ENCODE data around the gene TMEM132E.

The TMEM132E gene

GRCh38 chr17:34652021-34652555 lies 72.7 kb downstream of the TMEM132E start:
- Histone ChIP-seq H3K27me3 (ENCODE audit: control insufficient read depth in 5 of 5, insufficient read depth in 4 of 5, low read length in 5 of 5) (peaks cover 17 to 31% (median 26%) of the 10 kb centered on the region in 5 donors), H3K27ac (ENCODE audit: low read depth, low read length) (no peak overlapping the region), H3K9ac (ENCODE audit: low read length in 5 of 5) (no peak overlapping the region), H3K36me3 (ENCODE audit: control insufficient read depth in 5 of 5, insufficient read depth in 5 of 5, low read length in 5 of 5) (no peaks in the 10 kb centered on the region), H3K9me3 (ENCODE audit: control insufficient read depth in 5 of 5, low read length in 5 of 5) (no peaks in the 10 kb centered on the region), H3K4me3 (ENCODE audit: low read depth in 1 of 5, low read length in 5 of 5) (no peak overlapping the region), H3K4me1 (ENCODE audit: control insufficient read depth in 5 of 5, insufficient read depth in 5 of 5, low read length in 5 of 5) (peaks cover 0 to 15% (median 4%) of the 10 kb centered on the region in 5 donors)

GRCh38 chr17:34653511-34653910 lies 74.1 kb downstream of the TMEM132E start:
- Histone ChIP-seq H3K9me3 (ENCODE audit: control insufficient read depth in 5 of 5, low read length in 5 of 5) (no peaks in the 10 kb centered on the region), H3K27me3 (ENCODE audit: control insufficient read depth in 5 of 5, insufficient read depth in 4 of 5, low read length in 5 of 5) (peaks cover 14 to 28% (median 26%) of the 10 kb centered on the region in 5 donors), H3K9ac (ENCODE audit: low read length in 5 of 5) (no peak overlapping the region), H3K4me1 (ENCODE audit: control insufficient read depth in 5 of 5, insufficient read depth in 5 of 5, low read length in 5 of 5) (peaks cover 0 to 15% (median 4%) of the 10 kb centered on the region in 5 donors), H3K36me3 (ENCODE audit: control insufficient read depth in 5 of 5, insufficient read depth in 5 of 5, low read length in 5 of 5) (no peaks in the 10 kb centered on the region), H3K4me3 (ENCODE audit: low read depth in 1 of 5, low read length in 5 of 5) (no peak overlapping the region), H3K27ac (ENCODE audit: low read depth, low read length) (no peak overlapping the region)

DNA sequence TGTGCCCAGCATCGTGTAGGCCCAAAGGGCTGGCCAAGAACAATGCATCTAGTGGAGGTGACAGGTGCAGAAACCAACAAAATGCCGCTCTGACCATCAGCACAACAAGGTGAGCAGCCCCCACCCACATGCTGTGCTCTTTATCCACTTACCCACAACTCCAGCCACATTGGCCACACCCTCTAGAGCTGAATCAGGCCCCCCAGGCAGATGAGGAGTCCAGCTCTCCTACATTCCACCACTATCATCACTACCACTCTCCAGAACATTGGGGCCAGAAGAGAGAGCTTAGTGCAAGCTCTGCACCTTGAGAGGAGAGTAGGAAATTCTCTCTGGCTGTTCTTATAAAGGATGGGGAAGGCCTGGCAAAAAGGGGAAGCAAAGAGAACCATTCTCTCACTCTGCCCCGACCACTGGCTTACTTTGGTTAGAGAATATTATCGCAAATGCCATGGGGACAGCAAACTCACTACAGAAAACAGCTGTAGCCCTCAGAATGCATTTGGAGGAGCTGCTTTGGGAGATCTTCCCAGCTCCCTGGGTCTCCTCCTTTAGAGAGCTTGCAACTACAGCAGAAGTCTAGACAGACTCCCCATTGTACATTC lies 75.0 kb downstream of the TMEM132E start:
- no peaks in the 10 kb centered on the region for H3K36me3 ChIP-seq (ENCODE audit: control insufficient read depth in 5 of 5, insufficient read depth in 5 of 5, low read length in 5 of 5)
- peaks cover 0 to 15% (median 4%) of the 10 kb centered on the region in 5 donors for H3K4me1 ChIP-seq (ENCODE audit: control insufficient read depth in 5 of 5, insufficient read depth in 5 of 5, low read length in 5 of 5)
- H3K9me3 ChIP-seq (ENCODE audit: control insufficient read depth in 5 of 5, low read length in 5 of 5), result no peaks in the 10 kb centered on the region
- H3K27me3 ChIP-seq (ENCODE audit: control insufficient read depth in 5 of 5, insufficient read depth in 4 of 5, low read length in 5 of 5), result peaks cover 10 to 28% (median 21%) of the 10 kb centered on the region in 5 donors
- no peak overlapping the region for H3K4me3 ChIP-seq (ENCODE audit: low read depth in 1 of 5, low read length in 5 of 5)
- no peak overlapping the region for H3K9ac ChIP-seq (ENCODE audit: low read length in 5 of 5)
- no peak overlapping the region for H3K27ac ChIP-seq (ENCODE audit: low read depth, low read length)

GRCh38 chr17:34654881-34655276 lies 75.5 kb downstream of the TMEM132E start:
- peaks cover 8 to 25% (median 20%) of the 10 kb centered on the region in 5 donors for H3K27me3 ChIP-seq (ENCODE audit: control insufficient read depth in 5 of 5, insufficient read depth in 4 of 5, low read length in 5 of 5)
- H3K4me3 ChIP-seq (ENCODE audit: low read depth in 1 of 5, low read length in 5 of 5), result no peak overlapping the region

GRCh38 chr17:34656801-34657200 lies 77.4 kb downstream of the TMEM132E start:
- H3K4me1 ChIP-seq (ENCODE audit: control insufficient read depth in 5 of 5, insufficient read depth in 5 of 5, low read length in 5 of 5), result peaks cover 0 to 15% (median 4%) of the 10 kb centered on the region in 5 donors
- H3K9me3 ChIP-seq (ENCODE audit: control insufficient read depth in 5 of 5, low read length in 5 of 5), result no peaks in the 10 kb centered on the region
- H3K36me3 ChIP-seq (ENCODE audit: control insufficient read depth in 5 of 5, insufficient read depth in 5 of 5, low read length in 5 of 5), result no peaks in the 10 kb centered on the region
- H3K4me3 ChIP-seq (ENCODE audit: low read depth in 1 of 5, low read length in 5 of 5), result no peak overlapping the region
- H3K27ac ChIP-seq (ENCODE audit: low read depth, low read length), result no peak overlapping the region
- no peak overlapping the region for H3K9ac ChIP-seq (ENCODE audit: low read length in 5 of 5)
- peaks cover 0 to 20% (median 9%) of the 10 kb centered on the region in 5 donors for H3K27me3 ChIP-seq (ENCODE audit: control insufficient read depth in 5 of 5, insufficient read depth in 4 of 5, low read length in 5 of 5)

More at GRCh38 chr17:34654881-34655276, 75.5 kb downstream of the TMEM132E start:
- Histone ChIP-seq H3K4me1 (ENCODE audit: control insufficient read depth in 5 of 5, insufficient read depth in 5 of 5, low read length in 5 of 5) (peaks cover 0 to 15% (median 4%) of the 10 kb centered on the region in 5 donors), H3K36me3 (ENCODE audit: control insufficient read depth in 5 of 5, insufficient read depth in 5 of 5, low read length in 5 of 5) (no peaks in the 10 kb centered on the region), H3K27ac (ENCODE audit: low read depth, low read length) (no peak overlapping the region), H3K9ac (ENCODE audit: low read length in 5 of 5) (no peak overlapping the region), H3K9me3 (ENCODE audit: control insufficient read depth in 5 of 5, low read length in 5 of 5) (no peaks in the 10 kb centered on the region)

- no peak overlapping the region for H3K27ac ChIP-seq (ENCODE audit: low read depth, low read length)
- no peak overlapping the region for H3K4me3 ChIP-seq (ENCODE audit: low read depth in 1 of 5, low read length in 5 of 5)
Observed at GRCh38 chr17:34658811-34659560, 79.6 kb downstream of the TMEM132E start.

DNA sequence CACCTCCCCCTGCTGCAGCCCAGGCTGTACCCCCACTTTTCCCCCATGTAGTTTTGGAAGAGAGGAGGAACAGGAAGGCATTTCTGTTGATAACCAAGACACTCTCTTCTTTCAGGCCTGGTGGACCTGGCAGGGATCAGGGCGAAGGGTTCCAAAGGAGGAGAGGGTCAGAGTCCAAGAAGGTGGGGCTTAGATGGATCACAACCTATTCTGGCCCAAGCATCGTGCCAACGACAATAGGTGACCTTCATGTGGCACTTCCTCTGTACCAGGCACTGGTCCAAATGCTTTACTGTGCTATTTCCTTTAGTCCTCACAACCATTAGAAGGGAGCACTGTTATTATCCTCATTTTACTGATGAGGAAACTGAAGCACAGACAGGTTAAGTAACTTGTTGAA lies 84.3 kb downstream of the TMEM132E start:
- Histone ChIP-seq H3K9me3 (ENCODE audit: control insufficient read depth in 5 of 5, low read length in 5 of 5) (peaks cover 0 to 4% (median 0%) of the 10 kb centered on the region in 5 donors), H3K4me3 (ENCODE audit: low read depth in 1 of 5, low read length in 5 of 5) (no peak overlapping the region), H3K9ac (ENCODE audit: low read length in 5 of 5) (no peak overlapping the region), H3K4me1 (ENCODE audit: control insufficient read depth in 5 of 5, insufficient read depth in 5 of 5, low read length in 5 of 5) (peaks cover 0 to 2% (median 0%) of the 10 kb centered on the region in 5 donors), H3K36me3 (ENCODE audit: control insufficient read depth in 5 of 5, insufficient read depth in 5 of 5, low read length in 5 of 5) (no peaks in the 10 kb centered on the region), H3K27me3 (ENCODE audit: control insufficient read depth in 5 of 5, insufficient read depth in 4 of 5, low read length in 5 of 5) (peaks cover 4 to 36% (median 23%) of the 10 kb centered on the region in 5 donors), H3K27ac (ENCODE audit: low read depth, low read length) (no peak overlapping the region)

More at GRCh38 chr17:34658811-34659560, 79.6 kb downstream of the TMEM132E start:
- Histone ChIP-seq H3K9ac (ENCODE audit: low read length in 5 of 5) (no peak overlapping the region), H3K9me3 (ENCODE audit: control insufficient read depth in 5 of 5, low read length in 5 of 5) (no peaks in the 10 kb centered on the region), H3K27me3 (ENCODE audit: control insufficient read depth in 5 of 5, insufficient read depth in 4 of 5, low read length in 5 of 5) (peaks cover 0 to 9% (median 5%) of the 10 kb centered on the region in 5 donors), H3K36me3 (ENCODE audit: control insufficient read depth in 5 of 5, insufficient read depth in 5 of 5, low read length in 5 of 5) (no peaks in the 10 kb centered on the region), H3K4me1 (ENCODE audit: control insufficient read depth in 5 of 5, insufficient read depth in 5 of 5, low read length in 5 of 5) (peaks cover 0 to 15% (median 4%) of the 10 kb centered on the region in 5 donors)

DNA sequence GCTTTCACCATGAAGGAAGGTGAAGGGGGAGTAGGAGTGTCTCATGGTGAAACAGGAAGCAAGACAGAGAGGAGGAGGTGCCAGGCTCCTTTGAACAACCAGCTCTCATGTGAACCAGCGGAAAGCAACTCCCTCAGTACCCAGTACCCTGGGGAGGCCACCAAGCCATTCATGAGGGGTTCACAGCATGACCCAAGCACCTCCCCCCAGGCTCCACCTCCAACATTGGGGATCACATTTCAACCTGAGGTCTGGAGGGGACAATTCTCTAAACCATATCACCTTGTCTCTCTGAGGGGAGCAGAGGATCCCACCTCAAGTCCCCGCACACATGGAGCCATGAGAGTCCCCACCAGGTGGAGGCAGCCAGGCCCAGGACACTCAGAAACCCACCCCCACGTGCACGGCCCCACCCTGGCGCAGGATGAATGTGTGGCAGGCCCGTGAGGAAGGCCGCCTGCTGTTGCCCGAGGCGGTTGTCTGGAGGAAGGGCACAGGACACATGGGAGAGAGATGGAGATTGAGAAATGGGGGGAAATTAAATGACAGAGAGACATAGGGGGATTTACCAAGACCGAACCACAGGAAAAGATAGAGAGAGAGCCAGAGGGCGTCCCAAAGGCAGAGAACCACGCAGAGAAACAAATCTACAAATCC lies 85.9 kb downstream of the TMEM132E start:
- Histone ChIP-seq H3K27me3 (ENCODE audit: control insufficient read depth in 5 of 5, insufficient read depth in 4 of 5, low read length in 5 of 5) (peaks cover 4 to 39% (median 23%) of the 10 kb centered on the region in 5 donors), H3K36me3 (ENCODE audit: control insufficient read depth in 5 of 5, insufficient read depth in 5 of 5, low read length in 5 of 5) (no peaks in the 10 kb centered on the region), H3K9ac (ENCODE audit: low read length in 5 of 5) (no peak overlapping the region), H3K4me1 (ENCODE audit: control insufficient read depth in 5 of 5, insufficient read depth in 5 of 5, low read length in 5 of 5) (peaks cover 0 to 2% (median 0%) of the 10 kb centered on the region in 5 donors), H3K27ac (ENCODE audit: low read depth, low read length) (no peak overlapping the region), H3K4me3 (ENCODE audit: low read depth in 1 of 5, low read length in 5 of 5) (no peak overlapping the region), H3K9me3 (ENCODE audit: control insufficient read depth in 5 of 5, low read length in 5 of 5) (peaks cover 0 to 4% (median 0%) of the 10 kb centered on the region in 5 donors)

DNA sequence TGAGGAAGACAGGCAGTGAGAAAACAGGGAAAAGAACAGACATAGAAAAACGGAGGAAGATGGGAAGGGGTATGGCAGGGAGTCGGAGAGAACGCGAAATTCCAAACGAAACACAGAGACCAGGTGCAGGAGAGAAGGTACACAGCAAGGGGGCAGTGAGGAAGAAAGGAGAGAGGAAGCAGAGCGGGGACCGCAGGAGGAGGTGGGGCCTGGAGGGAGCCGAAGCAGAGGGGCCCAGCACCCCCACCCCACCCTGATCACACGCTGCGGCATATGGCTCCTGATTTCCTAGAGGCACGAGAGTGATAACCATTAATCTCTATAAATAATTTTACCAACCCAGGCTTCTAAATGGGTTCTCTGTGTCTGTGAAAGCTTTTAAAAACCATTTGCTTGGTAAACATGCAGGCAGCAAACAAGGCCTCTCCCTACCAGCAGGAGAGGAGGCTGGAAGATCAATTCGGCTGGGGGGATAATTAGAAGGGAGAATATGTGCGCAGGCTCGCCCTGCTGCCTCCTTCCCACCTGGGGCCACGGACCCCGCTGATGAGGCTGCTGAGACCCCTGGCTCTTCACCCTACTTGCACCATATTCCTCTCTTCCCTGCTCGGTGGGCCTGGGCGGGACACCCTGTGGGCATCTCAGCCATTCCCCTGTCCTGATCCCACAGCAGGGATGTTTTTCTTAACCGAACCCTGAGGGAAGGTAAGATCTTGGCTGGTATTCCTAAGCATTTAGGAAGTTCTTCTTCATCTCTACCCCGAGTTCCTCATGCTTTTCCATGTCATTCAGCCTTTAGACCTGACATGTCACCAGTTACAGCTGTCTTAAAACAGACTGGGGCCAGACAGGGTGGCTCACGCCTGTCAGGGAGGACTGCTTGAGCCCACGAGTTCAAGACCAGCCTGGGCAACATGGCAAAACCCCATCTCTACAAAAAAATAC lies 86.7 kb downstream of the TMEM132E start:
- Histone ChIP-seq H3K27ac (ENCODE audit: low read depth, low read length) (no peak overlapping the region), H3K27me3 (ENCODE audit: control insufficient read depth in 5 of 5, insufficient read depth in 4 of 5, low read length in 5 of 5) (peaks cover 4 to 38% (median 22%) of the 10 kb centered on the region in 5 donors), H3K4me1 (ENCODE audit: control insufficient read depth in 5 of 5, insufficient read depth in 5 of 5, low read length in 5 of 5) (peaks cover 0 to 2% (median 0%) of the 10 kb centered on the region in 5 donors), H3K36me3 (ENCODE audit: control insufficient read depth in 5 of 5, insufficient read depth in 5 of 5, low read length in 5 of 5) (no peaks in the 10 kb centered on the region), H3K9ac (ENCODE audit: low read length in 5 of 5) (no peak overlapping the region), H3K4me3 (ENCODE audit: low read depth in 1 of 5, low read length in 5 of 5) (no peak overlapping the region), H3K9me3 (ENCODE audit: control insufficient read depth in 5 of 5, low read length in 5 of 5) (peaks cover 0 to 4% (median 0%) of the 10 kb centered on the region in 5 donors)

All from subcutaneous abdominal adipose tissue (tissue), 5 donors.